Brain microvascular endothelial cell (primary cell): ENCODE data around the gene GNPTAB.
"Not testable (repeated sequence)": the region's sequence is repeated elsewhere in the genome, so short reads cannot be mapped to it uniquely, and the experiment has no call there.

ENCODE experiments used
- DNase-seq: peaks from one replicate; pipeline ENCODE4 v3.0.0-alpha.2; 2020
- H3K27ac ChIP-seq: fragments of 250-450 bp; sonication (Bioruptor Pico); 2 replicates; pipeline ENCODE4 v1.5.1; 2020; ENCODE audit warnings: mild to moderate bottlenecking, moderate library complexity
- H3K27me3 ChIP-seq: fragments of 250-450 bp; sonication (Bioruptor Pico); replicated peaks from 2 replicates; pipeline ENCODE4 v1.5.1; 2020; ENCODE audit warnings: mild to moderate bottlenecking
- H3K36me3 ChIP-seq: fragments of 250-450 bp; sonication (Bioruptor Pico); replicated peaks from 2 replicates; pipeline ENCODE4 v1.5.1; 2020; ENCODE audit warnings: mild to moderate bottlenecking
- H3K4me3 ChIP-seq: 2 replicates; pipeline ENCODE4 v1.5.1; 2011; ENCODE audit warnings: low read depth, mild to moderate bottlenecking, control low read depth, low read length, moderate library complexity
- CTCF ChIP-seq: IDR thresholded peaks from 2 replicates; pipeline ENCODE4 v1.5.1; 2011; ENCODE audit warnings: low read depth, mild to moderate bottlenecking, moderate library complexity, low read length, control low read depth, inconsistent platforms; ENCODE audit errors: missing control alignments
- in situ Hi-C: cut with HindIII; loops from 2 replicates; pipeline ENCODE4 v1.10.0; 2017; ENCODE audit warnings: low sequenced_read_pairs, low pct_ligation_motif_present

Gene GNPTAB

GRCh38 chr12:101813117-101813516 is 17.6 kb downstream of the GNPTAB start:
- Histone ChIP-seq H3K4me3 (no peak overlapping the region), H3K27me3 (no peaks in the 10 kb centered on the region), H3K36me3 (no peaks in the 10 kb centered on the region), H3K27ac (no peak overlapping the region)
- in situ Hi-C loops: no loop called here
- no peak for DNase-seq
- TF ChIP-seq CTCF: no peak

- DNase-seq, H3K27ac ChIP-seq, H3K36me3 ChIP-seq, H3K4me3 ChIP-seq, H3K27me3 ChIP-seq, in situ Hi-C loops: not testable (repeated sequence)
Observed at GRCh38 chr12:101812716-101813115, 18.0 kb downstream of the GNPTAB start.

- H3K27ac ChIP-seq, H3K27me3 ChIP-seq, H3K36me3 ChIP-seq, DNase-seq, in situ Hi-C loops, H3K4me3 ChIP-seq: not testable (repeated sequence)
Observed at GRCh38 chr12:101811342-101811741, 19.4 kb downstream of the GNPTAB start.

- Histone ChIP-seq H3K27me3 (no peaks in the 10 kb centered on the region), H3K27ac (no peak overlapping the region), H3K36me3 (no peaks in the 10 kb centered on the region), H3K4me3 (no peak overlapping the region)
- DNase-seq: no peak
- TF ChIP-seq CTCF: no peak
- in situ Hi-C loops: no loop called here
Observed at GRCh38 chr12:101809208-101809607, 21.6 kb downstream of the GNPTAB start.

GRCh38 chr12:101806265-101806664 is 24.5 kb downstream of the GNPTAB start:
- DNase-seq: no peak
- Histone ChIP-seq H3K36me3 (no peaks in the 10 kb centered on the region), H3K27me3 (no peaks in the 10 kb centered on the region), H3K4me3 (no peak overlapping the region), H3K27ac (no peak overlapping the region)
- in situ Hi-C loops: no loop called here
- no peak for TF ChIP-seq CTCF

- H3K27ac ChIP-seq: no peak overlapping the region
- TF ChIP-seq CTCF: no peak
- no peaks in the 10 kb centered on the region for H3K36me3 ChIP-seq
- DNase-seq: no peak
- in situ Hi-C loops: no loop called here
- no peak overlapping the region for H3K4me3 ChIP-seq
- H3K27me3 ChIP-seq: no peaks in the 10 kb centered on the region
Observed at GRCh38 chr12:101804409-101804808, 26.4 kb downstream of the GNPTAB start.

GRCh38 chr12:101803978-101804377 is 26.8 kb downstream of the GNPTAB start:
- Histone ChIP-seq H3K4me3 (no peak overlapping the region), H3K27ac (no peak overlapping the region), H3K27me3 (no peaks in the 10 kb centered on the region), H3K36me3 (no peaks in the 10 kb centered on the region)
- no peak for DNase-seq
- in situ Hi-C loops: no loop called here
- TF ChIP-seq CTCF: no peak
